GM10248 (cell line): ENCODE results near the gene ADAP1.

ENCODE experiments used
- CTCF ChIA-PET: fragments of 300-600 bp; sonication (Branson Sonifier 250); formaldehyde crosslinking; extraction: SDS; loops from one replicate; lab custom pipeline; 2021; ENCODE audit warnings: antibody characterized with exemption; lab: Yijun Ruan, JAX
- POLR2A ChIA-PET: fragments of 350-650 bp; sonication (Branson Sonifier 250); formaldehyde crosslinking; extraction: SDS; loops from one replicate; lab custom pipeline; 2020; ENCODE audit warnings: antibody characterized with exemption; lab: Yijun Ruan, JAX
- DNase-seq: peaks from one replicate; pipeline ENCODE4 v3.0.0; 2012; ENCODE audit errors: extremely low spot score
- TF ChIP-seq, protein P1 (sequence below): IDR thresholded peaks from 2 replicates; pipeline ENCODE4 v1.5.1; 2012; ENCODE audit warnings: mild to moderate bottlenecking, low read depth; ENCODE audit errors: extremely low read depth, missing control alignments, control extremely low read depth

ADAP1 gene

GRCh38 chr7:871900-872537, 82.5 kb downstream of the ADAP1 start:
- POLR2A ChIA-PET: no interaction called here
- no peak for DNase-seq
- CTCF ChIA-PET: interaction anchor here (0.8 to 6.6 kb wide), 14 partner anchors 8 to 109 kb away, joined by 3 to 121 read pairs (median 4); no protein-coding TSS in a partner anchor
- TF ChIP-seq, protein P1, sequence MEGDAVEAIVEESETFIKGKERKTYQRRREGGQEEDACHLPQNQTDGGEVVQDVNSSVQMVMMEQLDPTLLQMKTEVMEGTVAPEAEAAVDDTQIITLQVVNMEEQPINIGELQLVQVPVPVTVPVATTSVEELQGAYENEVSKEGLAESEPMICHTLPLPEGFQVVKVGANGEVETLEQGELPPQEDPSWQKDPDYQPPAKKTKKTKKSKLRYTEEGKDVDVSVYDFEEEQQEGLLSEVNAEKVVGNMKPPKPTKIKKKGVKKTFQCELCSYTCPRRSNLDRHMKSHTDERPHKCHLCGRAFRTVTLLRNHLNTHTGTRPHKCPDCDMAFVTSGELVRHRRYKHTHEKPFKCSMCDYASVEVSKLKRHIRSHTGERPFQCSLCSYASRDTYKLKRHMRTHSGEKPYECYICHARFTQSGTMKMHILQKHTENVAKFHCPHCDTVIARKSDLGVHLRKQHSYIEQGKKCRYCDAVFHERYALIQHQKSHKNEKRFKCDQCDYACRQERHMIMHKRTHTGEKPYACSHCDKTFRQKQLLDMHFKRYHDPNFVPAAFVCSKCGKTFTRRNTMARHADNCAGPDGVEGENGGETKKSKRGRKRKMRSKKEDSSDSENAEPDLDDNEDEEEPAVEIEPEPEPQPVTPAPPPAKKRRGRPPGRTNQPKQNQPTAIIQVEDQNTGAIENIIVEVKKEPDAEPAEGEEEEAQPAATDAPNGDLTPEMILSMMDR: no peak

DNA sequence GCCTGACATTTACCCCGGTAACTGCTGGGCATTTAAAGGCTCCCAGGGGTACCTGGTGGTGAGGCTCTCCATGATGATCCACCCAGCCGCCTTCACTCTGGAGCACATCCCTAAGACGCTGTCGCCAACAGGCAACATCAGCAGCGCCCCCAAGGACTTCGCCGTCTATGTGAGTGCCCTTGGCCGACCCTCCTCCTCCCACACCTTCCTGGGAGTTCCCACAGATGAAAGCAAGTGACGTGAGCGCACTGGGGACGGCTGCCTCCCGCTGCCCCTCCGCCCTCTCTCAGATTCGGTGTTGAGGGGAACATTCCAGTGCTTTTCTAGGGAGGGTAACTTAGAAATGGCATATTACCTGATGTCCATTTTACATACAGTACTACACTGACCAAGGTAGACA, 85.1 kb downstream of the ADAP1 start:
- TF ChIP-seq, protein P1: no peak
- CTCF ChIA-PET: no interaction called here

DNA sequence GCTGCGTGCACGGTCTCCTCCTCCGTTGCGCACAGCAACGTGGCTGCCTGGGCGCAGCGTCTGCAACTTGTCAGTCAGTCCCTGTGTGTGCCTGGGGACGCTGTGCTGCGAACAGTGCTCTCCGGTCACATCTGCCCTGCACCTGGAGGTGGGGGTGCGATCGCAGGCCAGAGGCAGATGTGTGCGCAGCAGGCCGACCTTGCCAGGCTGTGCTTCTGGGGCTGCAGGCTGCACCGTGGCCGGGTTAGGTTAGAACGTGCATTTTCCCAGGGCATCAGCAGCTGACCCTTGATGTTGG, 86.3 kb downstream of the ADAP1 start:
- DNase-seq: no peak
- TF ChIP-seq, protein P1: no peak
- POLR2A ChIA-PET: no interaction called here
- CTCF ChIA-PET: interaction anchor here (1.4 kb wide), 1 partner anchor 30 kb away, joined by 3 read pairs; no protein-coding TSS in a partner anchor

More for the DNA sequence above, 85.1 kb downstream of the ADAP1 start:
- POLR2A ChIA-PET: no interaction called here
- DNase-seq: no peak

DNA sequence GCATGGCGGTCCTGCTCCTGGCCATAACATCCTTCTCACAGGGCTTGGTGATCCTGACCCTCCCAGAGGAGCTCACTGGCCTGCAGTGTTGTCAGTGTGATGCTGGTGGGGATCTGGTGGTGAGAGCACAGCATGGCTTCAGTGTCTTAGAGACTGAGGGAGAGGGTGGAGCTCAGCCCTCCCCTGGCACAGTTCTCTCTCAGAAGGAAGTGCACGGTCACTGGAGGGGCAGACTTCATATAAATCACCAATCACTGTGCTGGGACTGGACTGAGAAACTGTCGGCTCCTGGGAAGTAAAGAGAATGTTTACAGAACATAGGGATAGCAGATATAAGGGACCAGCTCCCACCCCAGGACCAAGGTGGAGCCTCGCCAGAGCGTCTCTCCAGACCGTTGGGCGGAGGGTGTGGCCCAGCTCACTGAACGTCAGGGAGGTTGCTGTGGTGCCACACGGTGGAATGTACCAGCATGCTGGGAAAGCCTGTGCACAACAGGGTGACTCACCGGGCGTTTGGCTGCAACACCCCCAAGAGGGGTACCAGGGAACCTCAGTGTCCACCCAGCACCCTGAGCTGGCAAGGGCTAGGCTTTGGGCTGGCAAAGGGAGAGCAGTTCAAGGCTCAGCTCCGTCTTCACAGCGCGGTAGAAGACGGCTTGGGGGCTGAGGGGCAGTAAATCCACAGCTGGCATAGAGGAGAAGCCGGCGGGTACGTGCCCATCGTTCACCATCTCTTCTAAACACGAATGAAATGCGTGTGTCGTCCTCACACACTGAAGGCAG, 86.9 kb downstream of the ADAP1 start:
- DNase-seq: no peak
- TF ChIP-seq, protein P1: no peak
- ChIA-PET CTCF (interaction anchor here (0.8 to 1.4 kb wide), 3 partner anchors 30 to 603 kb away, joined by 3 read pairs; no protein-coding TSS in a partner anchor), POLR2A (no interaction called here)

GRCh38 chr7:867001-867405, 87.5 kb downstream of the ADAP1 start:
- TF ChIP-seq, protein P1: no peak
- ChIA-PET POLR2A (no interaction called here), CTCF (interaction anchor here (0.8 to 1.4 kb wide), 3 partner anchors 29 to 602 kb away, joined by 3 read pairs; no protein-coding TSS in a partner anchor)
- DNase-seq: no peak

- POLR2A ChIA-PET: interaction anchor here (0.5 kb wide), 1 partner anchor 42 kb away, joined by 6 read pairs; no protein-coding TSS in a partner anchor
- CTCF ChIA-PET: interaction anchor here (0.9 to 1.6 kb wide), 2 partner anchors 34 to 49 kb away, joined by 3 read pairs; no protein-coding TSS in a partner anchor
- no peak for DNase-seq
- TF ChIP-seq, protein P1: no peak
Observed at GRCh38 chr7:865921-866320, 88.6 kb downstream of the ADAP1 start.
